H9 (cell line): Measurements from ENCODE around the gene AATK. TPM values are rescaled to one million over a fixed set of nuclear protein-coding genes. Genes with fewer than 3 reads are reported as not detected.

Experiments
- DNase-seq: peaks from one replicate; pipeline ENCODE4 v3.0.0-alpha.2; 2017
- H2AFZ ChIP-seq: one replicate; pipeline ENCODE4 v1.6.1; 2013; ENCODE audit warnings: mild to moderate bottlenecking, low read length, control low read depth, moderate library complexity
- H2AK5ac ChIP-seq: 2 replicates; pipeline ENCODE4 v1.6.1; 2013; ENCODE audit warnings: low read length, control low read depth, mixed read lengths; ENCODE audit not compliant: insufficient read length
- H2BK120ac ChIP-seq: one replicate; pipeline ENCODE4 v1.6.1; 2013; ENCODE audit warnings: low read depth, mild to moderate bottlenecking, low read length, control low read depth, inconsistent platforms; ENCODE audit not compliant: poor library complexity, severe bottlenecking
- H2BK12ac ChIP-seq: 2 replicates; pipeline ENCODE4 v1.6.1; 2013; ENCODE audit warnings: low read length, control low read depth, mixed read lengths, low read depth; ENCODE audit not compliant: insufficient read length
- H2BK15ac ChIP-seq: 2 replicates; pipeline ENCODE4 v1.6.1; 2013; ENCODE audit warnings: low read depth, low read length, control low read depth
- H2BK20ac ChIP-seq: one replicate; pipeline ENCODE4 v1.6.1; 2013; ENCODE audit warnings: low read depth, mild to moderate bottlenecking, low read length, control low read depth, inconsistent platforms; ENCODE audit not compliant: poor library complexity, severe bottlenecking
- H2BK5ac ChIP-seq: 2 replicates; pipeline ENCODE4 v1.6.1; 2013; ENCODE audit warnings: low read length, control low read depth, mixed read lengths; ENCODE audit not compliant: insufficient read length
- H3K14ac ChIP-seq: 2 replicates; pipeline ENCODE4 v1.6.1; 2013; ENCODE audit warnings: low read length, control low read depth; ENCODE audit not compliant: insufficient read depth
- H3K18ac ChIP-seq: 2 replicates; pipeline ENCODE4 v1.6.1; 2013; ENCODE audit warnings: low read depth, mild to moderate bottlenecking, mixed read lengths, low read length, control low read depth; ENCODE audit not compliant: insufficient read length
- H3K23ac ChIP-seq: 2 replicates; pipeline ENCODE4 v1.6.1; 2013; ENCODE audit warnings: low read length, control low read depth, mixed read lengths, low read depth; ENCODE audit not compliant: insufficient read length
- H3K23me2 ChIP-seq: 2 replicates; pipeline ENCODE4 v1.6.1; 2013; ENCODE audit warnings: low read depth, mild to moderate bottlenecking, mixed read lengths, low read length, control low read depth; ENCODE audit not compliant: insufficient read length, poor library complexity, severe bottlenecking
- H3K27ac ChIP-seq: 2 replicates; pipeline ENCODE4 v1.5.1; 2013; ENCODE audit warnings: low read length, control low read depth, mixed read lengths, low read depth; ENCODE audit not compliant: insufficient read length
- H3K27me3 ChIP-seq: 2 replicates; pipeline ENCODE4 v1.6.1; 2013; ENCODE audit warnings: low read length, control low read depth, inconsistent platforms; ENCODE audit not compliant: insufficient read depth
- H3K4ac ChIP-seq: 2 replicates; pipeline ENCODE4 v1.6.1; 2013; ENCODE audit warnings: low read depth, mild to moderate bottlenecking, control low read depth, inconsistent platforms, low read length, moderate library complexity
- H3K4me1 ChIP-seq: 2 replicates; pipeline ENCODE4 v1.6.1; 2013; ENCODE audit warnings: low read length, control low read depth, inconsistent platforms; ENCODE audit not compliant: insufficient read depth
- H3K4me2 ChIP-seq: 2 replicates; pipeline ENCODE4 v1.6.1; 2013; ENCODE audit warnings: low read length, control low read depth, mixed read lengths; ENCODE audit not compliant: insufficient read length, insufficient read depth
- H3K56ac ChIP-seq: 2 replicates; pipeline ENCODE4 v1.6.1; 2013; ENCODE audit warnings: low read depth, mild to moderate bottlenecking, mixed read lengths, low read length, control low read depth; ENCODE audit not compliant: insufficient read length
- H3K79me1 ChIP-seq: 2 replicates; pipeline ENCODE4 v1.6.1; 2013; ENCODE audit warnings: low read depth, mild to moderate bottlenecking, moderate library complexity, low read length, control low read depth, inconsistent platforms; ENCODE audit not compliant: insufficient read depth, poor library complexity, severe bottlenecking
- H3K79me2 ChIP-seq: 2 replicates; pipeline ENCODE4 v1.6.1; 2013; ENCODE audit warnings: low read length, control low read depth, inconsistent platforms; ENCODE audit not compliant: insufficient read depth
- H3K9ac ChIP-seq: 2 replicates; pipeline ENCODE4 v1.6.1; 2013; ENCODE audit warnings: low read length, control low read depth, mixed read lengths; ENCODE audit not compliant: insufficient read length; ENCODE audit errors: extremely low read depth
- H3K9me3 ChIP-seq: one replicate; pipeline ENCODE4 v1.6.1; 2013; ENCODE audit warnings: low read depth, low read length, inconsistent platforms; ENCODE audit not compliant: control insufficient read depth
- H3T11ph ChIP-seq: one replicate; pipeline ENCODE4 v1.6.1; 2013; ENCODE audit warnings: mild to moderate bottlenecking, low read length, control low read depth, inconsistent platforms
- H4K20me1 ChIP-seq: one replicate; pipeline ENCODE4 v1.6.1; 2013; ENCODE audit not compliant: control insufficient read depth, insufficient read length, insufficient read depth
- H4K5ac ChIP-seq: 2 replicates; pipeline ENCODE4 v1.6.1; 2013; ENCODE audit warnings: low read depth, mild to moderate bottlenecking, mixed read lengths, low read length, control low read depth; ENCODE audit not compliant: insufficient read length
- H4K8ac ChIP-seq: replicated peaks from 2 replicates; pipeline ENCODE4 v1.6.1; 2013; ENCODE audit warnings: low read length, control low read depth, mixed read lengths, low read depth; ENCODE audit not compliant: insufficient read length
- H4K91ac ChIP-seq: 2 replicates; pipeline ENCODE4 v1.6.1; 2013; ENCODE audit warnings: low read depth, mild to moderate bottlenecking, moderate library complexity, mixed read lengths, low read length, control low read depth; ENCODE audit not compliant: insufficient read length
- H3K27ac Mint-ChIP-seq, 3 experiments: 2 replicates in 2 of 3; 3 replicates in 1 of 3; pipeline ENCODE4 v1.8.0; 2020 to 2021; ENCODE audit warnings: mixed read lengths in 3 of 3, mild to moderate bottlenecking in 1 of 3, moderate library complexity in 1 of 3
- H3K27me3 Mint-ChIP-seq: 2 replicates; pipeline ENCODE4 v1.8.0; 2021; ENCODE audit warnings: low read depth, mild to moderate bottlenecking, moderate library complexity, mixed read lengths
- H3K36me3 Mint-ChIP-seq, 3 experiments: 2 replicates in 2 of 3; 3 replicates in 1 of 3; pipeline ENCODE4 v1.8.0; 2020 to 2021; ENCODE audit warnings: low read depth in 3 of 3, mixed read lengths in 3 of 3; ENCODE audit not compliant: insufficient read depth in 1 of 3
- H3K4me1 Mint-ChIP-seq, 2 experiments: 2 replicates each; pipeline ENCODE4 v1.8.0; 2020; ENCODE audit warnings: mixed read lengths in 2 of 2
- H3K4me3 Mint-ChIP-seq, 2 experiments: 2 replicates in 1 of 2; 3 replicates in 1 of 2; pipeline ENCODE4 v1.8.0; 2020 to 2021; ENCODE audit warnings: mild to moderate bottlenecking in 2 of 2, mixed read lengths in 2 of 2, moderate library complexity in 1 of 2
- H3K9me3 Mint-ChIP-seq, 2 experiments: 2 replicates in 1 of 2; 3 replicates in 1 of 2; pipeline ENCODE4 v1.8.0; 2020; ENCODE audit warnings: mild to moderate bottlenecking in 2 of 2, mixed read lengths in 2 of 2, moderate library complexity in 1 of 2
- WGBS: extraction: QIAGEN DNeasy Blood & Tissue Kit; methylation state at CpG from one replicate; pipeline ENCODE4 v1.1.7; 2013; ENCODE audit warnings: missing lambda C conversion rate, low lambda C conversion rate, mixed read lengths; ENCODE audit not compliant: insufficient read length; ENCODE audit errors: extremely low coverage; 5-methylcytosine and 5-hydroxymethylcytosine counted together
- total RNA-seq: library from RNA; stranded (reverse); gene quantifications from 2 replicates; pipeline ENCODE4 v1.2.1, GENCODE V29; 2021
- TF ChIP-seq, protein P1 (sequence below): fragments of 200-600 bp; sonication (generic); conservative IDR thresholded peaks from 3 replicates; pipeline ENCODE4 v1.8.0; 2021; ENCODE audit warnings: antibody characterized with exemption, mild to moderate bottlenecking

The AATK gene
- total RNA-seq, 1 experiment from 2014 or later: 2.4 TPM

DNA sequence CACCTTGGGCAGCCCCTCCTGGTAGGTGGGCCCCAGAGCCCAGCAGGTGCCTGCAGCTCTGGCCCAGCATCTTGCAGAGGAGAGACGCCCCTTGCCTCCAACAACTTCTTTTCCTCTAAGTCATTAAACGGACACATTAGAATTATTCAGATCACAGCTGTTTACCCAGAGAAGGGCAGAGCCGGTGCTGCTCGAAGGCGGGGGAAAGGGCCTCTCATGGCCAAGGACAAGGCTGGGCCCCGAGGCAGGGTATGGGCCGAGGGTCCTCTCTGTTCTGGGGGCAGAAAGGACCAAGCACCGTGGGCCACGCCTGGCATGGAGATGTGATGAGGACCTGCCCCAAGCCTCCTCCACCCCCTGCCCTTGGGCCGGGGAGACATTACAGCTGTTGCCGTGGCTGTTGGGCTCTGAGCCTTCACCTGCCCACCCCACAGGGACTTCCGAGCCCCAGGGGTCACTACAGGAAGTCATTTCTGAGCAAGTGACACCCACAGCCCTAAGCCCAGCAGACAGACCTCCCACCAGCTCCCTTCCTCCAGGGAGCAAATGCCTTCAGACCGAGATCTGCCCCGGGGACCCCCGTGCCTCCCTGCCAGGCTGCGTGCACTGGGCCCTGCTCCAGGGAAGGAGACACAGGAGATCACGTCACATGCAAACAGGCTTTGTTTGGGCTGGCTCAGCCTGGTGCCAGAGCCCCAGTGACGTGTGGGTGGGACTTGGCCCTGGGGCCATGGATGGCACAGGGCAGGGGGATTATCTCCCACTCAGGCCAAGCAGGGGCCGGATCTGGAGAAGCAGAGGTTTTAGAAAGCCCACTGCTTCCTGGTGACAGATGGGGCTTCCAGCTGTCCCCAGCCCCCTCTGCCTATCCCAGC, 1.4 kb downstream of the AATK start:
- no peaks in the 10 kb centered on the region for H3K36me3 Mint-ChIP-seq
- H3K23ac ChIP-seq: no peak overlapping the region
- no peaks in the 10 kb centered on the region for H3K4me1 Mint-ChIP-seq
- no peak overlapping the region for H2AK5ac ChIP-seq
- no peak overlapping the region for H3K9ac ChIP-seq
- no CpG with 5 or more reads among the region's 19 CpGs for WGBS
- DNase-seq: no peak
- no peak overlapping the region for H3K27ac ChIP-seq
- H3K27ac Mint-ChIP-seq: no peak overlapping the region
- H2BK15ac ChIP-seq: no peak overlapping the region
- H2BK5ac ChIP-seq: no peak overlapping the region
- no peak overlapping the region for H2BK20ac ChIP-seq
- H2AFZ ChIP-seq: no peak overlapping the region
- H3T11ph ChIP-seq: no peak overlapping the region
- H3K14ac ChIP-seq: no peak overlapping the region; the same call in 1 of the 2 replicates
- no peak overlapping the region for H3K4me2 ChIP-seq
- no peaks in the 10 kb centered on the region for H3K79me2 ChIP-seq
- peaks cover 3% of the 10 kb centered on the region for H3K23me2 ChIP-seq
- H3K4ac ChIP-seq: no peak overlapping the region
- peaks cover 14% of the 10 kb centered on the region for H3K27me3 Mint-ChIP-seq
- H2BK120ac ChIP-seq: no peak overlapping the region
- H3K79me1 ChIP-seq: no peaks in the 10 kb centered on the region
- no peak overlapping the region for H4K91ac ChIP-seq
- TF ChIP-seq, protein P1, sequence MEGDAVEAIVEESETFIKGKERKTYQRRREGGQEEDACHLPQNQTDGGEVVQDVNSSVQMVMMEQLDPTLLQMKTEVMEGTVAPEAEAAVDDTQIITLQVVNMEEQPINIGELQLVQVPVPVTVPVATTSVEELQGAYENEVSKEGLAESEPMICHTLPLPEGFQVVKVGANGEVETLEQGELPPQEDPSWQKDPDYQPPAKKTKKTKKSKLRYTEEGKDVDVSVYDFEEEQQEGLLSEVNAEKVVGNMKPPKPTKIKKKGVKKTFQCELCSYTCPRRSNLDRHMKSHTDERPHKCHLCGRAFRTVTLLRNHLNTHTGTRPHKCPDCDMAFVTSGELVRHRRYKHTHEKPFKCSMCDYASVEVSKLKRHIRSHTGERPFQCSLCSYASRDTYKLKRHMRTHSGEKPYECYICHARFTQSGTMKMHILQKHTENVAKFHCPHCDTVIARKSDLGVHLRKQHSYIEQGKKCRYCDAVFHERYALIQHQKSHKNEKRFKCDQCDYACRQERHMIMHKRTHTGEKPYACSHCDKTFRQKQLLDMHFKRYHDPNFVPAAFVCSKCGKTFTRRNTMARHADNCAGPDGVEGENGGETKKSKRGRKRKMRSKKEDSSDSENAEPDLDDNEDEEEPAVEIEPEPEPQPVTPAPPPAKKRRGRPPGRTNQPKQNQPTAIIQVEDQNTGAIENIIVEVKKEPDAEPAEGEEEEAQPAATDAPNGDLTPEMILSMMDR: no peak
- no peak overlapping the region for H4K5ac ChIP-seq
- no peak overlapping the region for H2BK12ac ChIP-seq
- no peak overlapping the region for H3K56ac ChIP-seq
- peak overlapping the region in 1 of 2 experiments; percentile 53; a peak in 3 of 5 replicates for H3K4me3 Mint-ChIP-seq
- no peaks in the 10 kb centered on the region for H3K27me3 ChIP-seq
- no peak overlapping the region for H4K8ac ChIP-seq
- no peaks in the 10 kb centered on the region for H3K9me3 ChIP-seq
- peaks cover 4% of the 10 kb centered on the region for H4K20me1 ChIP-seq
- no peaks in the 10 kb centered on the region for H3K4me1 ChIP-seq
- H3K9me3 Mint-ChIP-seq: no peaks in the 10 kb centered on the region
- H3K18ac ChIP-seq: no peak overlapping the region
